A549 treated with AZD9567 at 1 μM for 4 hours (cell line): ENCODE data around the gene HAUS7. TPM values are rescaled to one million over a fixed set of nuclear protein-coding genes. Genes with fewer than 3 reads are reported as not detected.

ENCODE experiments used
- total RNA-seq: library from RNA; stranded (reverse); fragments of 200-300 nt; extraction: Qiagen RNA extraction; gene quantifications from 5 replicates; pipeline ENCODE4 v1.2.3, GENCODE V29; 2022; ENCODE audit not compliant: insufficient read depth

Gene HAUS7
- 36.5 to 61.4 TPM (median 54.7 TPM) in 5 replicates for total RNA-seq

GRCh38 chrX:153470411-153471363 is at the start of gene HAUS7:
Gene HAUS7 (minus strand): TSS chrX:153470576. CDS start chrX:153470557, 19 bp downstream.

GRCh38 chrX:153517423-153517822 is 47.0 kb upstream of the HAUS7 start, which contains the start of gene ATP2B3:
Gene ATP2B3 (plus strand): TSS chrX:153517642. CDS start chrX:153536248, 18,606 bp downstream.

GRCh38 chrX:153494541-153495361 is 24.4 kb upstream of the HAUS7 start, which contains the start of gene BGN:
Gene BGN (plus strand): TSS chrX:153494980. CDS start chrX:153504632, 9,652 bp downstream.

GRCh38 chrX:153445856-153446635 is 24.3 kb downstream of the HAUS7 start, which contains the start of gene TREX2:
Gene TREX2 (minus strand): TSS chrX:153446056. CDS start chrX:153445430, 626 bp downstream.

GRCh38 chrX:153411255-153411987 is 59.0 kb downstream of the HAUS7 start, which contains the start of gene ZFP92:
Gene ZFP92 (plus strand): TSS chrX:153411472. CDS start chrX:153418323, 6,851 bp downstream.

GRCh38 chrX:153401133-153401764 is 69.1 kb downstream of the HAUS7 start, which contains the start of gene PNMA6E:
Gene PNMA6E (minus strand): TSS chrX:153401350. CDS start chrX:153398849, 2,501 bp downstream.

Other genes with a start within 250 kb of the HAUS7 start
- not detected in 5 replicates for gene PNMA6F, start 148.8 kb downstream of the HAUS7 start, total RNA-seq
- 5.1 to 8.0 TPM (median 6.3 TPM) in 5 replicates for gene ZNF275, start 136.4 kb downstream of the HAUS7 start, total RNA-seq
- 0.03 to 0.05 TPM in 2 of 5 replicates, not detected in the others for gene PNMA6E, start 69.2 kb downstream of the HAUS7 start, total RNA-seq
- 0.41 to 0.71 TPM (median 0.54 TPM) in 5 replicates for gene ZFP92, start 59.1 kb downstream of the HAUS7 start, total RNA-seq
- 1.6 to 2.4 TPM (median 1.8 TPM) in 4 of 5 replicates, not detected in the other for gene TREX2, start 24.5 kb downstream of the HAUS7 start, total RNA-seq
- not detected in 5 replicates for gene BGN, start 24.4 kb upstream of the HAUS7 start, total RNA-seq
- 0.03 to 0.12 TPM (median 0.08 TPM) in 4 of 5 replicates, not detected in the other for gene ATP2B3, start 47.1 kb upstream of the HAUS7 start, total RNA-seq
- gene CCNQ, start 128.6 kb upstream of the HAUS7 start, total RNA-seq: 44.9 to 66.0 TPM (median 62.5 TPM) in 5 replicates
- gene DUSP9, start 176.6 kb upstream of the HAUS7 start, total RNA-seq: 1.2 to 2.2 TPM (median 1.4 TPM) in 5 replicates
- 0.09 to 0.29 TPM (median 0.19 TPM) in 4 of 5 replicates, not detected in the other for gene PNCK, start 203.2 kb upstream of the HAUS7 start, total RNA-seq
- gene SLC6A8, start 217.3 kb upstream of the HAUS7 start, total RNA-seq: 11.7 to 38.2 TPM (median 12.2 TPM) in 5 replicates